ENCODE measurements around the gene INHBB.
A peak's percentile ranks its signal among the peaks of the same experiment; 100 is the strongest.

INHBB gene

DNA sequence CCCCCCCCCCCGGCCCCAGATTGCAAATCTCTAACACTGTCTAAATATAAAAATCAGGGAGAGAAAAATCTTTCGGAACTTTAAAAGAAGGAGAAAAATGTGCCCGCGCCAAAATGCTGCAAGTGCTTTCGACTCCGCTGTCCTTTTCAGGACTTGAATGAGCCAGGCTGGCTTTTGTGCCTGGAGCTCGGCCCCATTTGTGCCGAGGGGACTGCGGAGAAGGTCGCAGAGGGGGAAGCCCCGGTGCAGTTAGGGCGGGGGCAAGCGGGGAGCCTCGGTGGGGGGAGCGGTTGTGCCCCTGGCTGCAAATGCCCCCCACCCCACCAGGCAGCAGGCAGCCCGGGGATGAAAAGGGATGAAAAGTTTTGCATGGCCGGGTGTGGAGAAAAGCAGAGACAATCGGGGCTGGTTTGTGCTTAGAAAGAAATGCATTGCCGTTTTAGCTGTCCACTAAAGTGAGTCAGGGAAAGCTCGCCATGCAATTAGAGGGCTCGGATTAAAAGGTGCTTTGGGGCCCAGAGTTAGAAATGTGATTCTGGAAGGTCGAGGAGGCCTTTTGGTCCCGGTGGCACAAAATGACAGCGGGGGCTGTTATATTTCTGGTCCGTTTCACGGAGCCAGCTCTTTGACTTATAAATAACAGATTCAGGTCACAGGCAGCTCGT, 1.6 kb downstream of the INHBB start:
- Histone ChIP-seq H3K4ac (ENCODE audit: low read depth in 1 of 2, low read length in 2 of 2) (no peak overlapping the region), H2BK120ac (ENCODE audit: low read depth, low read length) (no peak overlapping the region), H3K27me3 (ENCODE audit: control insufficient read depth in 1 of 2, insufficient read depth in 1 of 2, low read length in 2 of 2) (peaks cover 70 to 73% of the 10 kb centered on the region in 2 experiments), H2BK12ac (ENCODE audit: low read length in 2 of 2) (no peak overlapping the region), H3K27ac (ENCODE audit: low read length, poor library complexity, severe bottlenecking) (no peak overlapping the region), H3K79me1 (replicated peaks; ENCODE audit: low read length, poor library complexity, severe bottlenecking) (no peaks in the 10 kb centered on the region), H4K8ac (ENCODE audit: low read length) (no peak overlapping the region), H3K4me2 (ENCODE audit: low read length, poor library complexity, severe bottlenecking) (peak overlapping the region; percentile 24), H3K9ac (ENCODE audit: low read length) (no peak overlapping the region), H2AK5ac (ENCODE audit: low read length, severe bottlenecking) (no peak overlapping the region), H4K91ac (ENCODE audit: low read length) (no peak overlapping the region), H3K18ac (ENCODE audit: low read depth in 1 of 2, low read length in 2 of 2) (no peak overlapping the region), H3K9me3 (ENCODE audit: control insufficient read depth, low read length) (no peaks in the 10 kb centered on the region), H2BK5ac (ENCODE audit: low read depth, low read length, poor library complexity, severe bottlenecking) (no peak overlapping the region), H3K4me3 (ENCODE audit: insufficient read depth in 1 of 2, low read depth in 1 of 2, low read length in 2 of 2) (peak overlapping the region in 1 of 2 experiments; percentile 53), H3K14ac (ENCODE audit: low read length in 2 of 2) (no peak overlapping the region), H3K4me1 (ENCODE audit: control insufficient read depth, insufficient read depth, low read depth, low read length) (peaks cover 44% of the 10 kb centered on the region), H2AFZ (ENCODE audit: low read depth, low read length) (no peak overlapping the region), H2BK15ac (ENCODE audit: low read depth, poor library complexity, severe bottlenecking) (no peak overlapping the region), H3K23ac (ENCODE audit: low read length in 2 of 2) (peak overlapping the region in 1 of 2 experiments; percentile 23), H3K36me3 (ENCODE audit: control insufficient read depth in 1 of 2, insufficient read depth in 2 of 2, low read depth in 1 of 2, low read length in 2 of 2) (no peaks in the 10 kb centered on the region)
- peak; percentile 23 for DNase-seq
- WGBS, result 8% methylated on average over 26 of the region's 27 CpGs

DNA sequence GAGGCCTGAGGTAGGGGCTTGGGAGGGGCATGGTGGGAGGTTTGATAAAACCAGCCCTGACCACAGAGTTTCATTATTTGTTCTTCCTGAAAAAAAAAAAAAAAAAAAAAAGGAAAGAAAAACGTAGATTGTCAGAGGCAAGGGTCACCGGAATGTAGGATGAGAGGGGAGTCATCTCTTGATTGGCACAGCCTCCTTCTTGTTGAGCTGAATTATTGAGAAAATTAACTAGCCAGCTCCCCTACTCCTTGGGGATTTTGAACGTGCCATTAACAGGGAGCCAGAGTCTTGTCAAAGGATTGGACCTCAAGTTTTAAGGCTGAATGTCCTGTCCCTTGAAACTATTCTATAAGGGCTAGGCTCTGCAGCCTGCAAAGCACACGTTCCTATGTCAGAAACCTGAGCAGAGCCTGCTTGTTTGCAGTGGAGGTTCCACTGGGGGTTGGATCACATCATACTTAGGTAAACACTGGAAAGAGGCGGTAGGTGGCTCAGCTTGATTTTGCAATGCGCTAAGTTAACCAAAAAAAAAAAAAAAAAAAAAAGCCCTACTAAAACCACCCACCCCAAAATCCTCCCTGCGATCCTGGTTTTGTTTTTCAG, 2.3 kb downstream of the INHBB start:
- Histone ChIP-seq H2BK12ac (ENCODE audit: low read length in 2 of 2) (no peak overlapping the region), H2BK120ac (ENCODE audit: low read depth, low read length) (no peak overlapping the region), H2BK15ac (ENCODE audit: low read depth, poor library complexity, severe bottlenecking) (no peak overlapping the region), H3K18ac (ENCODE audit: low read depth in 1 of 2, low read length in 2 of 2) (no peak overlapping the region), H2BK5ac (ENCODE audit: low read depth, low read length, poor library complexity, severe bottlenecking) (no peak overlapping the region), H3K4ac (ENCODE audit: low read depth in 1 of 2, low read length in 2 of 2) (no peak overlapping the region), H3K36me3 (ENCODE audit: control insufficient read depth in 1 of 2, insufficient read depth in 2 of 2, low read depth in 1 of 2, low read length in 2 of 2) (no peaks in the 10 kb centered on the region), H3K4me3 (ENCODE audit: insufficient read depth in 1 of 2, low read depth in 1 of 2, low read length in 2 of 2) (no peak overlapping the region), H3K4me2 (ENCODE audit: low read length, poor library complexity, severe bottlenecking) (no peak overlapping the region), H3K27me3 (ENCODE audit: control insufficient read depth in 1 of 2, insufficient read depth in 1 of 2, low read length in 2 of 2) (peaks cover 67 to 69% of the 10 kb centered on the region in 2 experiments), H3K9ac (ENCODE audit: low read length) (no peak overlapping the region), H2AFZ (ENCODE audit: low read depth, low read length) (no peak overlapping the region), H2AK5ac (ENCODE audit: low read length, severe bottlenecking) (no peak overlapping the region), H3K4me1 (ENCODE audit: control insufficient read depth, insufficient read depth, low read depth, low read length) (peaks cover 46% of the 10 kb centered on the region), H4K8ac (ENCODE audit: low read length) (no peak overlapping the region), H3K27ac (ENCODE audit: low read length, poor library complexity, severe bottlenecking) (no peak overlapping the region), H3K79me1 (replicated peaks; ENCODE audit: low read length, poor library complexity, severe bottlenecking) (no peaks in the 10 kb centered on the region), H3K23ac (ENCODE audit: low read length in 2 of 2) (no peak overlapping the region), H4K91ac (ENCODE audit: low read length) (no peak overlapping the region), H3K9me3 (ENCODE audit: control insufficient read depth, low read length) (no peaks in the 10 kb centered on the region), H3K14ac (ENCODE audit: low read length in 2 of 2) (no peak overlapping the region)
- no peak for DNase-seq
- 40% methylated on average over 6 of the region's 7 CpGs for WGBS

DNA sequence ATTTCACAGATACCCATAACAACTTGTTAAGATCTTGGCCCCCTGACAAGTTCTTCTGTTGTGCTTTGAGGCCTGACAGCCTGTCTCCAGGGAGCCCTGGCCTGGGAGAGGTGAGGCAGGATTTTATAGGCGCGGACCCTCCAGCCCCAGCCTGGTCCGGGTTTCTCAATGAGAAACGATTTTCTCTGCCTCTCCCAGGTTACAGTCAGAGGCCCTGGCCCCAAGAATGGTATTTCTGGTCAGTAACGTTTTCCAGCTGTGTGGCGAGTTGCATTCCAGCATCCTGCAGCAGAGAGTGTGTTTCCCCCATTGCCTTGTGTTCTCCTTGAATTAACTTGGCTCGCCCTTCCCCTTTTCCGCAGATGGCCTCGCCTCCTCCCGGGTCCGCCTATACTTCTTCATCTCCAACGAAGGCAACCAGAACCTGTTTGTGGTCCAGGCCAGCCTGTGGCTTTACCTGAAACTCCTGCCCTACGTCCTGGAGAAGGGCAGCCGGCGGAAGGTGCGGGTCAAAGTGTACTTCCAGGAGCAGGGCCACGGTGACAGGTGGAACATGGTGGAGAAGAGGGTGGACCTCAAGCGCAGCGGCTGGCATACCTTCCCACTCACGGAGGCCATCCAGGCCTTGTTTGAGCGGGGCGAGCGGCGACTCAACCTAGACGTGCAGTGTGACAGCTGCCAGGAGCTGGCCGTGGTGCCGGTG, 3.0 kb downstream of the INHBB start:
- H2AFZ ChIP-seq (ENCODE audit: low read depth, low read length), result no peak overlapping the region
- no peak overlapping the region for H3K23ac ChIP-seq (ENCODE audit: low read length in 2 of 2)
- WGBS, result 57% methylated on average over 27 of the region's 27 CpGs
- no peak overlapping the region for H3K4me2 ChIP-seq (ENCODE audit: low read length, poor library complexity, severe bottlenecking)
- H3K36me3 ChIP-seq (ENCODE audit: control insufficient read depth in 1 of 2, insufficient read depth in 2 of 2, low read depth in 1 of 2, low read length in 2 of 2), result no peaks in the 10 kb centered on the region
- no peak overlapping the region for H3K9ac ChIP-seq (ENCODE audit: low read length)
- no peak overlapping the region for H2BK12ac ChIP-seq (ENCODE audit: low read length in 2 of 2)
- H2BK5ac ChIP-seq (ENCODE audit: low read depth, low read length, poor library complexity, severe bottlenecking), result no peak overlapping the region
- no peaks in the 10 kb centered on the region for H3K9me3 ChIP-seq (ENCODE audit: control insufficient read depth, low read length)
- H4K8ac ChIP-seq (ENCODE audit: low read length), result no peak overlapping the region
- no peak for DNase-seq
- no peaks in the 10 kb centered on the region for H3K79me1 ChIP-seq (replicated peaks; ENCODE audit: low read length, poor library complexity, severe bottlenecking)
- no peak overlapping the region for H4K91ac ChIP-seq (ENCODE audit: low read length)
- H2AK5ac ChIP-seq (ENCODE audit: low read length, severe bottlenecking), result no peak overlapping the region
- peaks cover 65 to 69% of the 10 kb centered on the region in 2 experiments for H3K27me3 ChIP-seq (ENCODE audit: control insufficient read depth in 1 of 2, insufficient read depth in 1 of 2, low read length in 2 of 2)
- H3K4ac ChIP-seq (ENCODE audit: low read depth in 1 of 2, low read length in 2 of 2), result no peak overlapping the region
- H3K4me3 ChIP-seq (ENCODE audit: insufficient read depth in 1 of 2, low read depth in 1 of 2, low read length in 2 of 2), result no peak overlapping the region
- no peak overlapping the region for H2BK15ac ChIP-seq (ENCODE audit: low read depth, poor library complexity, severe bottlenecking)
- no peak overlapping the region for H3K14ac ChIP-seq (ENCODE audit: low read length in 2 of 2)
- no peak overlapping the region for H2BK120ac ChIP-seq (ENCODE audit: low read depth, low read length)
- no peak overlapping the region for H3K27ac ChIP-seq (ENCODE audit: low read length, poor library complexity, severe bottlenecking)
- H3K4me1 ChIP-seq (ENCODE audit: control insufficient read depth, insufficient read depth, low read depth, low read length), result peaks cover 41% of the 10 kb centered on the region
- H3K18ac ChIP-seq (ENCODE audit: low read depth in 1 of 2, low read length in 2 of 2), result no peak overlapping the region

DNA sequence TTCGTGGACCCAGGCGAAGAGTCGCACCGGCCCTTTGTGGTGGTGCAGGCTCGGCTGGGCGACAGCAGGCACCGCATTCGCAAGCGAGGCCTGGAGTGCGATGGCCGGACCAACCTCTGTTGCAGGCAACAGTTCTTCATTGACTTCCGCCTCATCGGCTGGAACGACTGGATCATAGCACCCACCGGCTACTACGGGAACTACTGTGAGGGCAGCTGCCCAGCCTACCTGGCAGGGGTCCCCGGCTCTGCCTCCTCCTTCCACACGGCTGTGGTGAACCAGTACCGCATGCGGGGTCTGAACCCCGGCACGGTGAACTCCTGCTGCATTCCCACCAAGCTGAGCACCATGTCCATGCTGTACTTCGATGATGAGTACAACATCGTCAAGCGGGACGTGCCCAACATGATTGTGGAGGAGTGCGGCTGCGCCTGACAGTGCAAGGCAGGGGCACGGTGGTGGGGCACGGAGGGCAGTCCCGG, 3.5 kb downstream of the INHBB start:
- Histone ChIP-seq H2AK5ac (ENCODE audit: low read length, severe bottlenecking) (no peak overlapping the region), H3K18ac (ENCODE audit: low read depth in 1 of 2, low read length in 2 of 2) (no peak overlapping the region), H3K4me2 (ENCODE audit: low read length, poor library complexity, severe bottlenecking) (no peak overlapping the region), H3K27me3 (ENCODE audit: control insufficient read depth in 1 of 2, insufficient read depth in 1 of 2, low read length in 2 of 2) (peaks cover 67 to 73% of the 10 kb centered on the region in 2 experiments), H4K8ac (ENCODE audit: low read length) (no peak overlapping the region), H3K9me3 (ENCODE audit: control insufficient read depth, low read length) (no peaks in the 10 kb centered on the region), H3K79me1 (replicated peaks; ENCODE audit: low read length, poor library complexity, severe bottlenecking) (no peaks in the 10 kb centered on the region), H2BK5ac (ENCODE audit: low read depth, low read length, poor library complexity, severe bottlenecking) (no peak overlapping the region), H2BK120ac (ENCODE audit: low read depth, low read length) (no peak overlapping the region), H3K4me1 (ENCODE audit: control insufficient read depth, insufficient read depth, low read depth, low read length) (peaks cover 37% of the 10 kb centered on the region), H3K23ac (ENCODE audit: low read length in 2 of 2) (no peak overlapping the region), H3K4ac (ENCODE audit: low read depth in 1 of 2, low read length in 2 of 2) (no peak overlapping the region), H2BK12ac (ENCODE audit: low read length in 2 of 2) (no peak overlapping the region), H3K9ac (ENCODE audit: low read length) (no peak overlapping the region), H2BK15ac (ENCODE audit: low read depth, poor library complexity, severe bottlenecking) (no peak overlapping the region), H3K4me3 (ENCODE audit: insufficient read depth in 1 of 2, low read depth in 1 of 2, low read length in 2 of 2) (no peak overlapping the region), H4K91ac (ENCODE audit: low read length) (no peak overlapping the region), H3K27ac (ENCODE audit: low read length, poor library complexity, severe bottlenecking) (no peak overlapping the region), H3K14ac (ENCODE audit: low read length in 2 of 2) (no peak overlapping the region), H3K36me3 (ENCODE audit: control insufficient read depth in 1 of 2, insufficient read depth in 2 of 2, low read depth in 1 of 2, low read length in 2 of 2) (no peaks in the 10 kb centered on the region), H2AFZ (ENCODE audit: low read depth, low read length) (no peak overlapping the region)
- WGBS, result 91% methylated on average over 31 of the region's 31 CpGs
- no peak for DNase-seq
